Measurements from ENCODE around the gene SNX2.

DNA sequence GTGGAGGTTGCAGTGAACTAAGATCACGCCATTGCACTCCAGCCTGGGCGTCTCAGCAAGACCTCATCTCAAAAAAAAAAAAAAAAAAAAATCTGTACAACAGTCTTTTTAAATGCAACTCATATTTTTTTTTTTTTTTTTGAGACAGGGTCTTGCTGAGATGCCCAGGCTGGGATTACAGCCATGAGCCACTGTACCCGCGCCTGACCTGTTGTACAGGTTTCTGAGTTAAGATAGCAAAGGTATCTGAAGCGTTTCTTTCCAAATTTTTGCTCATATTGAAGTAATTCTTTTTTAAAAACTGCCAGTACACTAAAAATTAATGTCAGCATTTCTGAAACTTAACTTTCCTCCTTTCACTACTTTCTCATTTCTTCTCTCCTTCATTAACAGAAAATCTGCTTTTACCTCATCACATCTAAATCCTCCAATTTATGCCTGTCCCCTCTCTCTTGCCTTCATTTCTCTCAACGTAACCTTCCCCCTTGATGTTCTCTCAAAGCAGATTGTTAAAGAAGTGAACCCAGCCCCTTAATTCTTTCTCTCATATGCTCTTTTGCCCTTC lies 67.2 kb downstream of the SNX2 start:
- TF ChIP-seq, protein P1, sequence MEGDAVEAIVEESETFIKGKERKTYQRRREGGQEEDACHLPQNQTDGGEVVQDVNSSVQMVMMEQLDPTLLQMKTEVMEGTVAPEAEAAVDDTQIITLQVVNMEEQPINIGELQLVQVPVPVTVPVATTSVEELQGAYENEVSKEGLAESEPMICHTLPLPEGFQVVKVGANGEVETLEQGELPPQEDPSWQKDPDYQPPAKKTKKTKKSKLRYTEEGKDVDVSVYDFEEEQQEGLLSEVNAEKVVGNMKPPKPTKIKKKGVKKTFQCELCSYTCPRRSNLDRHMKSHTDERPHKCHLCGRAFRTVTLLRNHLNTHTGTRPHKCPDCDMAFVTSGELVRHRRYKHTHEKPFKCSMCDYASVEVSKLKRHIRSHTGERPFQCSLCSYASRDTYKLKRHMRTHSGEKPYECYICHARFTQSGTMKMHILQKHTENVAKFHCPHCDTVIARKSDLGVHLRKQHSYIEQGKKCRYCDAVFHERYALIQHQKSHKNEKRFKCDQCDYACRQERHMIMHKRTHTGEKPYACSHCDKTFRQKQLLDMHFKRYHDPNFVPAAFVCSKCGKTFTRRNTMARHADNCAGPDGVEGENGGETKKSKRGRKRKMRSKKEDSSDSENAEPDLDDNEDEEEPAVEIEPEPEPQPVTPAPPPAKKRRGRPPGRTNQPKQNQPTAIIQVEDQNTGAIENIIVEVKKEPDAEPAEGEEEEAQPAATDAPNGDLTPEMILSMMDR (IDR thresholded peaks at IDR 0.05) = no peak
- TF ChIP-seq POLR2A (IDR thresholded peaks at IDR 0.05) = no peak
